B cell (primary cell): Measurements from ENCODE around the gene LTC4S. TPM values are rescaled to one million over a fixed set of nuclear protein-coding genes. Genes with fewer than 3 reads are reported as not detected.

Experiments used
- ATAC-seq: fragments of 200-7000 bp; cut with Tn5 transposase; one replicate; pipeline ENCODE4 v1.10.0; 2021; ENCODE audit warnings: low read depth, mild to moderate bottlenecking, moderate number of reproducible peaks, moderate library complexity
- CTCF ChIA-PET: fragments of 350-600 bp; sonication (Branson Sonifier 250); formaldehyde crosslinking; loops from one replicate; lab custom pipeline; 2021; ENCODE audit warnings: antibody characterized with exemption, inconsistent platforms; lab: Charles Lee
- POLR2A ChIA-PET: fragments of 350-600 bp; sonication (Branson Sonifier 250); formaldehyde crosslinking; loops from one replicate; lab custom pipeline; 2021; ENCODE audit warnings: antibody characterized with exemption; lab: Charles Lee
- DNase-seq: peaks from one replicate; pipeline ENCODE4 v3.0.0; 2013
- H2AFZ ChIP-seq: 2 replicates; pipeline ENCODE4 v1.6.1; 2012; ENCODE audit warnings: mild to moderate bottlenecking, low read depth, low read length; ENCODE audit not compliant: insufficient read depth, poor library complexity, severe bottlenecking
- H3K27ac ChIP-seq, 2 donors: 1 replicate in 1 of 2; 2 replicates in 1 of 2; pipeline ENCODE4 v1.5.1; 2012 to 2013; ENCODE audit warnings: low read length in 2 of 2, mild to moderate bottlenecking in 2 of 2, moderate library complexity in 1 of 2
- H3K27me3 ChIP-seq, 4 experiments: fragments of 200-600 bp in 1 of 4; sonication (generic) in 1 of 4; replicated peaks in 1 of 4; 1 replicate in 2 of 4; 2 replicates in 2 of 4; pipeline versions ENCODE4 v1.6.1 to v1.7.0; 2013 to 2016; ENCODE audit warnings: low read length in 3 of 4, mild to moderate bottlenecking in 2 of 4, mixed read lengths in 1 of 4, moderate library complexity in 1 of 4; ENCODE audit not compliant: insufficient read depth in 4 of 4, control insufficient read depth in 3 of 4; ENCODE audit errors: control extremely low read depth in 1 of 4
- H3K36me3 ChIP-seq, 2 experiments: replicated peaks in 1 of 2; 1 replicate in 1 of 2; 2 replicates in 1 of 2; pipeline versions ENCODE4 v1.6.1 to v1.7.1; 2013; ENCODE audit warnings: low read length in 1 of 2; ENCODE audit not compliant: insufficient read depth in 2 of 2, control insufficient read depth in 1 of 2; ENCODE audit errors: control extremely low read depth in 1 of 2, extremely low read depth in 1 of 2
- H3K4me1 ChIP-seq, 2 donors: fragments of 200-600 bp in 1 of 2; sonication (generic) in 1 of 2; 1 replicate in 1 of 2; 2 replicates in 1 of 2; pipeline versions ENCODE4 v1.5.1 to v1.6.1; 2013 to 2017; ENCODE audit warnings: low read length in 2 of 2; ENCODE audit not compliant: control insufficient read depth in 2 of 2, insufficient read depth in 2 of 2
- H3K4me2 ChIP-seq: replicated peaks from 2 replicates; pipeline ENCODE3; 2012; ENCODE audit warnings: mild to moderate bottlenecking, low read depth, low read length; ENCODE audit not compliant: poor library complexity, severe bottlenecking
- H3K4me3 ChIP-seq, 5 experiments: fragments of 200-600 bp in 1 of 5; sonication (generic) in 1 of 5; 1 replicate in 3 of 5; 2 replicates in 2 of 5; pipeline versions ENCODE4 v1.5.1 to v1.7.0; 2011 to 2016; ENCODE audit warnings: low read length in 4 of 5, mild to moderate bottlenecking in 4 of 5, low read depth in 2 of 5, control low read depth in 1 of 5, moderate library complexity in 1 of 5; ENCODE audit not compliant: insufficient read depth in 1 of 5; ENCODE audit errors: control extremely low read depth in 1 of 5, extremely low read depth in 1 of 5
- H3K79me2 ChIP-seq: fragments of 200-600 bp; sonication (generic); one replicate; pipeline ENCODE4 v1.6.0; 2016; ENCODE audit warnings: low read length; ENCODE audit not compliant: control insufficient read depth, insufficient read depth
- H3K9ac ChIP-seq: fragments of 200-600 bp; sonication (generic); 2 replicates; pipeline ENCODE4 v1.6.1; 2017; ENCODE audit warnings: mild to moderate bottlenecking, low read length, moderate library complexity
- H3K9me3 ChIP-seq, 3 donors: one replicate each; pipeline versions ENCODE4 v1.6.1 to v1.7.1; 2013; ENCODE audit warnings: low read length in 2 of 3; ENCODE audit not compliant: control insufficient read depth in 2 of 3, insufficient read depth in 1 of 3; ENCODE audit errors: control extremely low read depth in 1 of 3
- H4K20me1 ChIP-seq: 2 replicates; pipeline ENCODE4 v1.6.0; 2012; ENCODE audit warnings: mild to moderate bottlenecking, low read length; ENCODE audit not compliant: insufficient read depth, control insufficient read depth, poor library complexity, severe bottlenecking
- H3K27ac Mint-ChIP-seq: one replicate; pipeline ENCODE4 v1.8.0; 2021; ENCODE audit warnings: mixed read lengths
- H3K27me3 Mint-ChIP-seq: one replicate; pipeline ENCODE4 v1.8.0; 2021; ENCODE audit warnings: mixed read lengths
- H3K4me1 Mint-ChIP-seq: one replicate; pipeline ENCODE4 v1.8.0; 2021; ENCODE audit warnings: mixed read lengths
- H3K4me3 Mint-ChIP-seq: one replicate; pipeline ENCODE4 v1.8.0; 2021; ENCODE audit warnings: mixed read lengths
- H3K9me3 Mint-ChIP-seq: one replicate; pipeline ENCODE4 v1.8.0; 2022; ENCODE audit warnings: mixed read lengths; ENCODE audit not compliant: insufficient read depth
- CTCF ChIP-seq: fragments of 200-600 bp; IDR thresholded peaks from one replicate; pipeline ENCODE4 v1.8.0; 2022; ENCODE audit warnings: antibody characterized with exemption, mild to moderate bottlenecking
- EZH2 ChIP-seq: IDR thresholded peaks from 2 replicates; pipeline ENCODE4 v1.6.1; 2012; ENCODE audit warnings: borderline replicate concordance, low read depth, mild to moderate bottlenecking, moderate library complexity, low read length; ENCODE audit not compliant: insufficient read depth, poor library complexity, severe bottlenecking
- WGBS: methylation state at CpG from one replicate; pipeline ENCODE4 v1.1.5; 2013; ENCODE audit warnings: missing lambda C conversion rate; ENCODE audit not compliant: insufficient coverage; 5-methylcytosine and 5-hydroxymethylcytosine counted together
- intact Hi-C: fragments of 100-400 bp; cut with micrococcal nuclease; formaldehyde crosslinking; loops from one replicate; pipeline ENCODE4 v1.10.0; 2022
- polyA plus RNA-seq: library from polyadenylated mRNA; depleted of rRNA; stranded (reverse); fragments of >200 nt; gene quantifications from 2 replicates; pipeline ENCODE4 v1.2.3, GENCODE V29; 2012
- total RNA-seq, 2 donors: library from RNA; stranded (reverse); fragments of 120-200 nt in 1 of 2; gene quantifications; 1 replicate in 1 of 2; 2 replicates in 1 of 2; pipeline versions ENCODE4 v1.2.3 to v1.2.4, GENCODE V29; 2013 to 2022

LTC4S gene
- total and polyA plus RNA-seq, 2 donors (not counting 1 experiment from before 2014, with no cell fraction given) = 0.40 to 3.8 TPM

- H3K79me2 ChIP-seq = peaks cover 68% of the 10 kb centered on the region
- H3K27me3 Mint-ChIP-seq = no peaks in the 10 kb centered on the region
- H4K20me1 ChIP-seq = peaks cover 84% of the 10 kb centered on the region
- TF ChIP-seq EZH2 (no peak), CTCF (no peak)
- DNase-seq (no peak), ATAC-seq (no peak)
- WGBS = 98% methylated on average over 22 of the region's 22 CpGs
- H3K27ac Mint-ChIP-seq = peak overlapping the region; percentile 20
- no peak overlapping the region for H3K4me2 ChIP-seq
- intact Hi-C loops = no loop called here
- no peaks in the 10 kb centered on the region for H3K9me3 Mint-ChIP-seq
- H3K4me1 ChIP-seq = peaks cover 22 to 28% of the 10 kb centered on the region in 2 donors
- H3K9me3 ChIP-seq = no peaks in the 10 kb centered on the region
- no peak overlapping the region for H3K9ac ChIP-seq
- H3K4me3 Mint-ChIP-seq = no peak overlapping the region
- no peaks in the 10 kb centered on the region for H3K27me3 ChIP-seq
- H3K4me3 ChIP-seq = no peak overlapping the region
- ChIA-PET POLR2A (no interaction called here), CTCF (no interaction called here)
- no peak overlapping the region for H3K27ac ChIP-seq
- peaks cover 44% of the 10 kb centered on the region for H3K4me1 Mint-ChIP-seq
- no peak overlapping the region for H2AFZ ChIP-seq
- H3K36me3 ChIP-seq = peaks cover 2 to 56% of the 10 kb centered on the region in 2 experiments
Measured at GRCh38 chr5:179823937-179824744, 30.4 kb downstream of the LTC4S start.

GRCh38 chr5:179824745-179825112 lies 30.9 kb downstream of the LTC4S start:
- Histone ChIP-seq H3K27ac (no peak overlapping the region), H3K9ac (no peak overlapping the region), H3K4me2 (no peak overlapping the region), H2AFZ (no peak overlapping the region), H3K36me3 (peaks cover 2 to 61% of the 10 kb centered on the region in 2 experiments), H3K79me2 (peaks cover 70% of the 10 kb centered on the region), H3K27me3 (no peaks in the 10 kb centered on the region), H4K20me1 (peaks cover 90% of the 10 kb centered on the region), H3K4me3 (no peak overlapping the region), H3K4me1 (peaks cover 16 to 22% of the 10 kb centered on the region in 2 donors), H3K9me3 (no peaks in the 10 kb centered on the region)
- ATAC-seq (no peak), DNase-seq (no peak)
- H3K27me3 Mint-ChIP-seq = no peaks in the 10 kb centered on the region
- intact Hi-C loops = no loop called here
- TF ChIP-seq EZH2 (no peak), CTCF (no peak)
- WGBS = 100% methylated on average over 1 of the region's 3 CpGs
- H3K4me3 Mint-ChIP-seq = no peak overlapping the region
- no peaks in the 10 kb centered on the region for H3K9me3 Mint-ChIP-seq
- H3K4me1 Mint-ChIP-seq = peaks cover 40% of the 10 kb centered on the region
- ChIA-PET POLR2A (no interaction called here), CTCF (interaction anchor here (0.8 kb wide), 1 partner anchor 22 kb away, joined by 4 read pairs; no protein-coding TSS in a partner anchor)
- H3K27ac Mint-ChIP-seq = no peak overlapping the region
